Stimulated activated naive CD4-positive, alpha-beta T cell (primary cell): Measurements from ENCODE around the gene RNF150.

Source experiments
- DNase-seq, 6 experiments: peaks; one replicate each; lab custom pipeline; 2025; lab: John Stamatoyannopoulos, UW

The RNF150 gene

GRCh38 chr4:140980426-140981200 lies 152.7 kb downstream of the RNF150 start:
- DNase-seq, result no peak

GRCh38 chr4:140976768-140977167 lies 156.5 kb downstream of the RNF150 start:
- no peak for DNase-seq

DNA sequence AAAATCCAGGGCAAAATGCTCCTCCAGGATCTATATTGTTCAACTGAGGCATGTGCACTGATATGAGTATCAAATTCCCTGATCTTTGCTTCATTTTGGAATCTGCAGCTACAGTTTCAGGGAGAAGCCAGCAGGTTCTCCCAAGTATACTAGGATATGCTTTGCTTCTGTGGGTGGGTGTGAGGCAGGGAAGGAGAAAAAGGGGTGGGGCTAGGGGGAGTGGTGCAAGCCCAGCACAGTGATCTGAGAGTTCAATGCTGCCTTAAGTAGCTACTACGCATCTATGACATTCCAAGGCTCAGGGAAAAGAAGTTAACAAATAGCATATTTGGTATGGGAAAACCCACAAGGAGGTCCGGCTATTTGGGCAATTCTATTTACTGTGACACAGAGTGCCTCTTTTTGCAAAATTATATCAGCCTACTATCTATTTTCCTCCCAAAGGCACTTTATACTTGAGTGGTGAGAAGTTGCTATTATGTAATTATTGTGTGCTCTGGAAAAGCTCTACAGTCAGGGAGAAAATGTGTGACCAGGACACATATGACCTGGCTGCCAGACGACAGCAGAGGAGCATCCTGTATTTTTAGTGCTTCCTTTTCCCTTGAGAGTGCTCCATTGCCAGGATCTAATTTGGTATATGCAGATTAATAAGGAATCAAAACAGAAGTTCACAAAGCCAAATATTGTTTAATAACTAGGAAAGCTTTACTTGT lies 162.0 kb downstream of the RNF150 start:
- no peak for DNase-seq

DNA sequence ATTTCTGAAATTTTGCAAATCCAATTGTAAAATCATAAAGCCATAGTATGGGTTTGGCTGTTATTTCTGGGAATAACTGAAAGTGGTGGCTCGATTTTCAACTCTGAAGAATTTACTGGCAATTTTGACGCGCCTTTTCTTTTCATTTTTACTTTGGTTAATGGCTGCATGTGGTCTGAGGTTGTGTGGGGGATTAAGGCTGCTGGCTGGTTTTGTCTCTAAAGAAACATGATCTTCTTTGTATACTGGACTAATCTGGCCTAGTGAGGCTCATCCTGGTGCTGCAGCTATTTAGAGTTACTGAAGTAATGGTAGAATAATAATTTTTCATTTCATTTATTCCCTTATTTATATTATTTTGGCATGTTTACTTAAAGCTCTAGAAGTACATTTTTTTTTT lies 164.0 kb downstream of the RNF150 start:
- DNase-seq, result no peak

DNA sequence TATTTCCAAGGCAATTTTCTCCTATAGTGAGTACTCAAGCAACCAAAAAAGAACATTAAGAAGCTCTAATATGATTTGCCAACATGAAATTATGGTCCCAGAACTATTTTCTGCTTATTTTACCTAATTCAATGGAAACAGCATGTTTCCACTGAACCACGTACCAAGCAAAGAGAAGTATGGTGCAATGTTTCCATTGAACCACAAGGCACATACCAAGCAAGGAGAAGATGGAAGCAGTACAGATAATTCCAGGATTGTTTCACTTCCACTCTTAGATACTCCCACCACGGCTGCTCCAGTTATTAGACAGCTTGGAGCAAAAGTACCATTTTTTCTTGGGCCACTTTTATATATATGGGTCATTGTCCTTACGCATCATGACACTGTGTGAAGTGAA lies 164.9 kb downstream of the RNF150 start:
- no peak for DNase-seq

DNA sequence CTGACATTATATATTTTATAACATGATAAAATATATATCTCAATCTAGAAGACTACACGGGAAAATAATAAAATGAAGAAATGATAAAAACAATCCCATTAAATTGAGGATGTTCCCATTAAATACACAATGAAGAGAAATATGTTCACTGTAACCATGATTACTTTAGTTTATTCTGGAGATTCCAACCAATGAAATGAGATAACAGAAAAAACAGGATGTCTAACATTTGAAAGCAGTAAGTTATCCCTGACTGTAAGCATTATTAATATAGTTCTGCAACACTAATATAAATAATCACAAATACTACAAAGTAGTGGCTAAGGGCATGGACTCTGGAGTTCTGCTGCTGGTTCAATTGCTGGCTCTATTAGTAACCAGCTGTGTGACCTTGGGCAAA lies 169.4 kb downstream of the RNF150 start:
- no peak for DNase-seq

- no peak for DNase-seq
Measured at GRCh38 chr4:140955641-140956040, 177.6 kb downstream of the RNF150 start.

- DNase-seq, result no peak
Measured at GRCh38 chr4:140952717-140953116, 180.6 kb downstream of the RNF150 start.

GRCh38 chr4:140947506-140947905 lies 185.8 kb downstream of the RNF150 start:
- no peak for DNase-seq

DNA sequence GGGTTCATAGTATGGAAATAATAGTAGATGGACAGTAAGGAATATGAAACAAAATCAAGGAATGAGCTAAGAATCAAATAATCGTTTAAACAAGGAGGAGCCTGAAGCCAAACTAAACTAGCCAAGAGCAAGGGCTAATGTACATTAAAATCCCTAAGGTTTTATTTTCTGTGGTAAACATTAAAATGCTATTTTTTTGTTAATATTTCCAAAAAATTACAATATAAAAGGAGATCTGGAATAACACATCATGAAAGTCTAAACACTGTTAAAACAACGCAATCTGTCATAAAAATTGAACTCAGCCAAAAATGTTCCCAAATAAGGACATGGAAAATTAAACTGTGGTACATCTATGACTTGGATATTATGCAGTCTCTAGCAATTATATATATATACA lies 188.2 kb downstream of the RNF150 start:
- DNase-seq, result no peak

GRCh38 chr4:140944572-140944971 lies 188.7 kb downstream of the RNF150 start:
- no peak for DNase-seq

DNA sequence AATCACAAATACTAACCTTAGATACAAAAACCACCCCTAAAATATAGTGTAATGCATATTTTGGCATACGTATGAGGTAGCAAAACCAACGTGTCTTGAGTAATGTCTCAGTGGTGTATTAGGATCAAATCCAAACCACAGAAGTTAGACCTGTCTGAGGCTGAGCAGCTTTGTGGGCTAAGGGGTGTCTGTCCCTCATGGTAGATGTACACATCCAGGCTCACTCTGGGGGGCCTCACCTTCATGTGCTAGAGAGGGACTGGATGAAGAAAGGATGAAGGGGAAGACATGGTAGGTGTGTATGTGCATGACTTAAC lies 189.1 kb downstream of the RNF150 start:
- no peak for DNase-seq

DNA sequence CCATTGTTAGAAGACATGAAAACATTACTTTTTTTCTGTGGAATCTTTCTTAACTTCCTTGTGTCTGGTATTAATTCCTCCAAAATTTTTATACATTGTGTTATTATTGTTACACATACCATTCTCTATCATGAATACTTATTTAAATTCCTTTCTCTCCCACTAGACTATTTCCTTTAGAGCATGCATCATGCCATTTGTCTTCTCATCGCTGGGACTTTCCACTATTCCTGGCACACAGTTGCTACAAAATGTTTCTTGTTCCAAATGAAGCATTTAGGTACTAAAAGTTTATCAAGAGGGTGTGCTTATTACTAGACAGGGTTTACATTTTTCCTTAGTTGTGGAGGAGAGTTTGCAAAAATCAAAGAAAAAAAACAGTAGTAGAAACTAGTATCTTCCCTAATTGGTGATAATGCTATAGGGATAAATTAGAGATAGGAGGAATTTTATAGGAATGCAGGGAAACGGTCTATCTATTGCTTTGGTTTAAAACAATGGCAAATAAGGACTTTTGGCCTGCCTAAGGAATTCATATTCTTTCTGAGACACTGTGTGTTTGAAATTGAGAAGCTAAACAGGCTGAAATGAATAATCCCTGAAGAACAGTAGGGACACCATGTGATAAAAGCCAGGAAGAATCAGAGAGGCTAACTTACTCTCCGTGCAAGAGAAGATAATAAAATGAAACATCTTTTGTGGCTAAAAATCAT lies 189.6 kb downstream of the RNF150 start:
- DNase-seq, result no peak

GRCh38 chr4:140940589-140940988 lies 192.7 kb downstream of the RNF150 start:
- no peak for DNase-seq

GRCh38 chr4:140937866-140938265 lies 195.4 kb downstream of the RNF150 start:
- DNase-seq, result no peak

DNA sequence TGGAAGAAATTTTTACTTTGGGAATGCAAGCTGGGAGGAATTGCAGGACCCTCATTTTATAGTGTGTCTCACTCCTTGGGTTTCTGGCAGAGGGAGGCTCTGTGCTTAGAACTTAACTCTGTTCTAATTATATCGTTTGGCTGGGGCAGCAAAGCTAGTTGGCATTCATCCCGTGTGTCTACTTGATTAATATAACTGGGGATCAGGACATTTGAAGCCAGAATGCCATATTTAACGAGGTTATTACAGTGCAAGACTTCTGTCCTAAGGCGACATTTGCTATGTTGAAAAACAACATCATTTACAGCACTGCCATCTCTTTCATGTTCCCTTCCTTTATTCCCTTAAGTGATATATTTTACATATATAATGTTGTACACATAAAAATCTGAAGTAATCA lies 198.0 kb downstream of the RNF150 start:
- no peak for DNase-seq

DNA sequence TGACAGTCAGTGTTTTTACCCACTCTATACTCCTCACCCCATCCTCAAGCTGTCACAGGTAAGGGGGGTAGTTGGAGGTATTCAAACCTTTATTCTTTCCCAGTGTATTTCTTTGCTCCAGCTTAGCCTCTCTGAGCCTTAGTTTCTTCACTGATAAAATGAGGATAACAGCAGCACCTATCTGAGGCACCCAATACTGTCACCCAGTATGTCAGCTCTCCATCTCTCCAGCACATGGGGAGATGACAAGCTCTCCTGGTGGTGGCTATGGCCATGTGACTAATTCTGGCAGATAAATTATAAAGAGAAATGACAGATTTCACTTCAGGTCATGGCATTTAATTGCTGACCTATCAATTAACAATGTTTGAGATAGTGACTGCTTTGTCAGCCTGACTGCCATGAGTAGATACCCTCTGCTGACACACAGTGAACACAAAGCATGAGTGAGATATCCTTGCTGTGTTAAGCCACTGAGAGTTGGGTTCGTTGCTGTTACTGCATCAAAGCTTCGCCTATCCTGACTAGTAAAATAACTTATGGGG lies 200.7 kb downstream of the RNF150 start:
- no peak for DNase-seq

DNA sequence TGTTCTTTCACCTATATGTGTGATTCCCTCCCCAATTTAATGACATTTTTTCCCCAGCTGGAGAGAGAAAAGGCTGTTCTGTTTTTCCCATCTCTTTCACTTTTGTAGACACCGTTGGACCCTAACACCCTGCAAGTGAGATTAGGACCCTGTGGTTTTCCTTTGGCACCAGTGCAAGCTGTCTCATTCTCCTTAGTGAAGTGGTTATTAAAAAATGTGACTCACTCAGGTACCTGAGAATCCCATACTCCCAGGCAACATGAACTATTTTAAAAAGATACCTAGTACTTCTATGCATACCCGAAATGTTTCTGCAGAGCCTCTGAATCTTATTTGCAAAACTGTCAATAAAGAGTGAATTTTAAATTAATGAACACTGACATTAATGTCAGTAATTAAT lies 201.4 kb downstream of the RNF150 start:
- DNase-seq, result no peak

GRCh38 chr4:140930557-140930956 lies 202.7 kb downstream of the RNF150 start:
- no peak for DNase-seq

DNA sequence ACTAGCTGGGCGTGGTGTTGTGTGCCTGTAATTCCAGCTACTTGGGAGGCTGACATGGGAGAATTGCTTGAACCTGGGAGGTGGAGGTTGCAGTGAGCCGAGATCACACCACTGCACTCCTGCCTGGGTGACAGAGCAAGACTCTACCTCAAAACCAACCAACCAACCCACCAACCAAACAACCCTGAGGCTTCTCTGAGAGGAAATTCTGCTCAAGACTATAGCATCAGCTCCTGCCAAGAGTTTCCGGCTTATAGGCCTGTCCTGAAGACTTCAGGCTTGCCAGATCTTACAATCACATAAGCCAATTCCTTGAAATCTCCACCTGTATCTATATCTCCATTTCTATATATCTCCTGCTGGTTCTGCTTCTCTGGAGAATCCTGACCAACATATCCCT lies 203.3 kb downstream of the RNF150 start:
- DNase-seq, result no peak

DNA sequence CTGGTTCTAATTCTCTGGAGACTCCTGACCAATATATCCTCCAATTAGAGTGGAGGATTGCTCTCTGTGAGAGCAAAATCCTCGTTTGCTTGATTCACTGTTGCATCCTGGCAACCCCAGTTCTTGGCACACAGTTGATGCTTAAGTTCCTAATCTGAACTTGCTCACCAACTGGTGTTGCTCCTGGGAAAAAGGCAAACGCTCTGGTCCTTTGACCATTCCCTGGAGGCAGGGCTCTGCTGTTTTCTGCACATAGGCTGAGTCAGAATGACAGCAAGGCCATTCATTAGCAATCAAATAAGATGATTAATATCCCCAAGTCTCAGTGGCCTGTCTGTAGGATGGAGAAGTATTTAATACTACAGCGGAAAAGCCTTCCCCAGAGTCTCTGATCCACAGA lies 204.4 kb downstream of the RNF150 start:
- DNase-seq, result no peak

- no peak for DNase-seq
Measured at GRCh38 chr4:140926672-140927071, 206.6 kb downstream of the RNF150 start.

- DNase-seq, result no peak
Measured at GRCh38 chr4:140925417-140925816, 207.9 kb downstream of the RNF150 start.
